Stimulated activated memory B cell treated with anti-CD40 and anti-IgM and Interleukin-4, amounts not matched to agents 10 μg/mL and 1 μg/mL and 100 μg/mL, for 72 hours (primary cell): ENCODE results near the gene TTI1.

ENCODE experiments used
- ATAC-seq: fragments of 150-1000 bp; cut with Tn5 transposase; 2 replicates; pipeline ENCODE4 v1.10.0; 2021
- H3K27ac Mint-ChIP-seq: one replicate; pipeline ENCODE4 v1.8.0; 2022; ENCODE audit warnings: mild to moderate bottlenecking, mixed read lengths
- H3K27me3 Mint-ChIP-seq: one replicate; pipeline ENCODE4 v1.8.0; 2022; ENCODE audit warnings: mixed read lengths
- H3K36me3 Mint-ChIP-seq: one replicate; pipeline ENCODE4 v1.8.0; 2022; ENCODE audit warnings: mixed read lengths
- H3K4me1 Mint-ChIP-seq: one replicate; pipeline ENCODE4 v1.8.0; 2022; ENCODE audit warnings: mixed read lengths
- H3K4me3 Mint-ChIP-seq: one replicate; pipeline ENCODE4 v1.8.0; 2022; ENCODE audit warnings: mild to moderate bottlenecking, moderate library complexity, mixed read lengths
- H3K9me3 Mint-ChIP-seq: one replicate; pipeline ENCODE4 v1.8.0; 2022; ENCODE audit warnings: mixed read lengths

The TTI1 gene

DNA sequence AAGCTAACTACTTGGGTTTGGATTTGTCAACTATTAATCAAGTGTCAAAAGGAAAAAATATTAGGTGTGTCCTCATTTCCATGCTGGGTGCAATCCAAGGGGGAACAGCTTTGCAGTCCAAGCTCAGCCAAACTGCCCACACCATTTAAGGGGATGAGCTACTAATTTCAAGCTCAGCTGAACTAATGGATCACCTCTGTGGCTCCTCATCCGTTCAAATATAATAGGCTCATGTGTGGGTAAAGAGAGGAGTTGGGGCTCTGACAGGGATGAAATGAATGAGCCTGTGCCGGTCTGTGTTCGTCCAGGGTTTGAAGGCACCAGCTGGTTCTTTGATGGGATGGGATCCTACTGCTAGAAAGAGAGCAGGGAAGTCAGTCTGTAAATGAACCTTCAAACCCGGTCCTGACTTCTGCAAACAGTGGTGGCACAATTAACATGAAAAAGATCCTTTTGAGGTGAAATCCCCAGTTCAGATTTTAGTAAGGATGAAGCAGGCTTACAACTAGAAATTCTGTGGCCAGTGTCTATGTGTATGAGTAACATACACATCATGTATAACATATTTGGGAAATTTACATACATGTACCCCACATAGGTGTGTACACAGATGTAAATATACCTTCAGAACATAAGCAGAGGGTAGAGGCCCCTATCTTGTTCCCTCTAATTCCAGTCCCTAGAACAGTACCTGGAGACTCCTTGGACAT, 41.9 kb downstream of the TTI1 start:
- peak overlapping the region; percentile 84 for H3K27ac Mint-ChIP-seq
- no peak for ATAC-seq

DNA sequence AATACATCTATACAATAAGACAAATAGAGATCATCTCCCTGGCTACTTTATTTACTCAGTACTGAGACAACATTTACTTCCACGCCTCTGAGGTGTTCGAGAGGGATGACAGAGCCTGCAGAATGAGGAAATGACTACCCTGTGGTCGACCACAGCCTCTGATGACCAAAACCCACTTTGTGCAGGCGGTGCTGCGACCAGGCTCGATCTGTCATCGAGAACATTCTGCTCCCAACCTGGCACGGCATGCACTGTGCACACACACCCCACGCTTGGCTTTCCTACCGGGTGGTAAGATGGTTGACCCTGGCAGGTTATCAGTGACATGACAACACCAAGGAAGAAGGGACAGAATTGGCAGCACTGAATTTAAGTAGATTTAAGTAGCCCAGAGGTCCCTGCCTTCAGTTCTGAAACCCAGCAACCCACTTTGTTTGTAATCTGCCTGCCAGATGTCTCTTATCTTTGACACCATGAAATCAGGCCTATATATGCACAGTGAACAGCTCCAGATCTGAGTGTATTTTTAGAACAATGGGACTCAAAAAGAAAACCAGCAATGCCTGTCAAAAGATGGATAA, 42.6 kb downstream of the TTI1 start:
- Mint-ChIP-seq H3K36me3 (peaks cover 65% of the 10 kb centered on the region), H3K27ac (peak overlapping the region; percentile 84), H3K9me3 (no peaks in the 10 kb centered on the region), H3K4me1 (peaks cover 29% of the 10 kb centered on the region), H3K4me3 (peak overlapping the region; percentile 15), H3K27me3 (no peaks in the 10 kb centered on the region)
- peak; percentile 98 for ATAC-seq

More for the DNA sequence above, 41.9 kb downstream of the TTI1 start:
- H3K36me3 Mint-ChIP-seq: peaks cover 68% of the 10 kb centered on the region
- no peaks in the 10 kb centered on the region for H3K9me3 Mint-ChIP-seq
- H3K27me3 Mint-ChIP-seq: no peaks in the 10 kb centered on the region
- H3K4me3 Mint-ChIP-seq: no peak overlapping the region
- peaks cover 29% of the 10 kb centered on the region for H3K4me1 Mint-ChIP-seq

DNA sequence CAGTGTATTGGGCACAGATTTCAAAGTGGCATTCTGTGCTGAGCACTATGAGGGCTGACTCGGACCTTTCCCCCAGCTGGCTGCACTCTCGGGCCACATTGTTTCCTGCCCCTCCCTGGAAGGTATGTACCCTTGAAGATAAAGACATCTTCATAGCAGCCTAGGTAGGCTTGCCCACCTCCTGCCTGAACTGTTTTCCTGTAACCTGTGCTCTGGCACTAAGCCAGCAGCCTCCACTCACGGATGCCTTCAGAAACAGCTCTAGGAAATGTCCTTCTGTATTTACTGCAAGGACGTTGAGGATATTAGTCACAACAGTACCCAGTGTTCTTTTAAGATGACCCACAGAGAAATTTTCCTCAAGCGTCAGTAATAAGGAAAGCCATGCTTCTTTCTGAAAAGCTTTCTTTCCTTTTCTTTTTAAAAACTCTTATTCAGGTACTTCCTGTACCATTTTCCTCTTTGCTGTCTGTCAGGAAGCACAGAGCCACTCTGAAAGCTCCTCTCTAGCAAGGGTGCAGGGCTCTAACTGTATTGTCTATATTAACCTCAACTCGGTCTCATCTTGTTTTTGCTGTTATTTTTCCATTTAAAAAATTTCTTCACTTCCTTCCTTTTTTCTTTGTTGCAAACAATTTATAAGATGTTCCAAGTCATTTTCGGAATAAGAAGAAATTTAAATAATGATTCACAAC, 43.5 kb downstream of the TTI1 start:
- no peaks in the 10 kb centered on the region for H3K9me3 Mint-ChIP-seq
- ATAC-seq: no peak
- H3K27ac Mint-ChIP-seq: peak overlapping the region; percentile 84
- H3K27me3 Mint-ChIP-seq: no peaks in the 10 kb centered on the region
- H3K4me3 Mint-ChIP-seq: no peak overlapping the region
- H3K36me3 Mint-ChIP-seq: peaks cover 62% of the 10 kb centered on the region
- peaks cover 29% of the 10 kb centered on the region for H3K4me1 Mint-ChIP-seq

DNA sequence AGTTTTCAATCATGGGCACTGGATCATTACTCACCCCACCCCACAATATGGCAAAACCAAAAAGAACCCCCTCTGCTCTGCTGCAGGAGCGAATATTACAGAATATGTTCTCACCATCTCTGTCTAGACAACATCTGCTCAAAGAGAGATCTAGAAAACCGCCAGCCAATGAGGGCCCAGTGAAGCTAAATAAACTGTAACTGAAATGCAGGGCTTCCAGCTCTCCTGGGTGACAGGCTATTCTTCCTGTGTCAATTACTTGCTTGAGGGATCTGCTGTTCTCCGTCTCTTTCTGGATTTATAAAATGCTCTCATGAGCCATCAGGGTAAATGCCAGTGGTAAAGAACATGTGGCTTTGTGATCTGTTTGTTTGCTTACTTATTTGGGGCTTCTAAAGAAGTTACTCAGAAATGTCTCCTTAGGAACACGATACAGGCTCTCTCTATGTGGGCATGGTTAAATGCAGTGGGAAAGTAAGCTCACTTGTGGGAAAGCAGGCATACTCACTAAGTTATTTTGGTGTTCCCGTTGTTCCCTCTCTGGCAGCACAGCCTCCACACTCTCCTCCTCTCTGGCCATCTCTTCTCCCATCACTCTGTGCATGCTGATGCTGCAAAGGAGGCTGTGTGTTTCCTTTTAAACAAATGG, 44.8 kb downstream of the TTI1 start:
- Mint-ChIP-seq H3K4me3 (no peak overlapping the region), H3K4me1 (peaks cover 29% of the 10 kb centered on the region), H3K27me3 (no peaks in the 10 kb centered on the region), H3K27ac (no peak overlapping the region), H3K9me3 (no peaks in the 10 kb centered on the region), H3K36me3 (peaks cover 62% of the 10 kb centered on the region)
- ATAC-seq: no peak

DNA sequence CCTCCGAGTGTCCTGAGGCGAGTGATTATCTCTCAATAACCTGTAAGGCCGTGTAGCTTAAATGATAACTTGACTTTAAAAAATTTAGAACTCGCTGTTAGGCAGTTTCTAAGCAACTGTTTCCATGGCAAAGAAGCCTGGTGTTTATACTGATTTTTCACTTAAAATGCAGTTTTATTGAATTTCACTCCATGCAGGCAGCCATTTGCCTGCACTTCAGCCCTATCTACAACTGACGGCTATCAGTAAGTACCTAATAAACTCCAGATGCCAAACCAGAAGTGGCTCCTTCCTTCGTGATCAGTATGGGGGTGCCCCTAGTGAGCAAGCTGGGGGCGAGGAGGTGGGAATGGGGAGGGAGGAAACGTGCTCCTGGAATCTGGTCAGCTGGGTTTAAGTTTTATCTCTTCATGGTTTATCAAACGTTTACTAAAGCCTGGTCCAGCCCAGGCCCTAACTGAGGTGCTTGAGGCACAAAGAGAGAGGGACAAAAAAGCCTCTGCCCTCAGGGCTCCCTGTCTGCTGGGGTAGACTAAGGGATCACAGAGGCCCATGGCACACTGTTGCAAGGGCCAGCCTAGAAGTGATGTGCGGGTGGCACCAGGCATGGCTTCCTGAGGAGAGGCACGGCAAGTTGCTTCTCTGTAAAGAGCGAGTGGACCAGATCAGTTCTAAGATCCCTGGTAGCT, 45.5 kb downstream of the TTI1 start:
- Mint-ChIP-seq H3K9me3 (no peaks in the 10 kb centered on the region), H3K4me1 (peaks cover 29% of the 10 kb centered on the region), H3K27me3 (no peaks in the 10 kb centered on the region), H3K36me3 (peaks cover 69% of the 10 kb centered on the region), H3K27ac (no peak overlapping the region), H3K4me3 (no peak overlapping the region)
- no peak for ATAC-seq

DNA sequence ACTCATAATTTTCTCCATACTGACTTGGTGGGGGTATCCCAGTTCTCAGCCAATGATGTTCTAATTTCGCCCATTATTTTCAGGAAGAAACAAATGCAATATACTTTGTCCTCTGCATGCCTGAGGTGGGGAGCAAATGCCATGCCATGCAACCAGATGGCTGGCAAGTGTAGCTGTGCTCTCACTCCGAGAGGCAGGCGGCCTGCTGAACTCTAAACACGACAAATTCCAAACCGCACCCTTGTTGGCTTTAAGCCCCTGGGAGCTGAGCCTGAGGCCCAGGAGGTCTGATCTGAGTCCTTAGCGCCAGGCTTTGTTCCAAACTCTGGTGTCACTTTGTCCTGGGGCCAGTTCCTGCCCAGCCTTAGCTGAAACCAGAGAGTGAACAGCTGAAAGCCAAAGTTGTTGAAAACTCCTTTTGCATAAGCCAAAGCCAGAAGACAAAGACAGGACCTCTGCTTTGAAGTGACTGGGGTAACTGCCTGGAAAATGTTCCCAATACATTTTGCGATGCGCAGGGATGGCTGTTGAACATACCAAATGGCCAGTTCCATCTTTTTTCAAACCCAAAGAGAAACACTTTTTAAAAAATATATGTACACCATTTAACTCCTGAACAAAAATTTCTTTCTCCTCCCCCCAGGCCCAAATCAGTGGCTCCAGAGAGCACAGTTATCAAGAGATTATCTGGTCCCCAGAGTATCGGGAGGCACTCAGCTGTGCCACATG, 46.2 kb downstream of the TTI1 start:
- no peaks in the 10 kb centered on the region for H3K9me3 Mint-ChIP-seq
- H3K4me1 Mint-ChIP-seq: peaks cover 25% of the 10 kb centered on the region
- ATAC-seq: no peak
- H3K27ac Mint-ChIP-seq: no peak overlapping the region
- no peaks in the 10 kb centered on the region for H3K27me3 Mint-ChIP-seq
- no peak overlapping the region for H3K4me3 Mint-ChIP-seq
- peaks cover 72% of the 10 kb centered on the region for H3K36me3 Mint-ChIP-seq

DNA sequence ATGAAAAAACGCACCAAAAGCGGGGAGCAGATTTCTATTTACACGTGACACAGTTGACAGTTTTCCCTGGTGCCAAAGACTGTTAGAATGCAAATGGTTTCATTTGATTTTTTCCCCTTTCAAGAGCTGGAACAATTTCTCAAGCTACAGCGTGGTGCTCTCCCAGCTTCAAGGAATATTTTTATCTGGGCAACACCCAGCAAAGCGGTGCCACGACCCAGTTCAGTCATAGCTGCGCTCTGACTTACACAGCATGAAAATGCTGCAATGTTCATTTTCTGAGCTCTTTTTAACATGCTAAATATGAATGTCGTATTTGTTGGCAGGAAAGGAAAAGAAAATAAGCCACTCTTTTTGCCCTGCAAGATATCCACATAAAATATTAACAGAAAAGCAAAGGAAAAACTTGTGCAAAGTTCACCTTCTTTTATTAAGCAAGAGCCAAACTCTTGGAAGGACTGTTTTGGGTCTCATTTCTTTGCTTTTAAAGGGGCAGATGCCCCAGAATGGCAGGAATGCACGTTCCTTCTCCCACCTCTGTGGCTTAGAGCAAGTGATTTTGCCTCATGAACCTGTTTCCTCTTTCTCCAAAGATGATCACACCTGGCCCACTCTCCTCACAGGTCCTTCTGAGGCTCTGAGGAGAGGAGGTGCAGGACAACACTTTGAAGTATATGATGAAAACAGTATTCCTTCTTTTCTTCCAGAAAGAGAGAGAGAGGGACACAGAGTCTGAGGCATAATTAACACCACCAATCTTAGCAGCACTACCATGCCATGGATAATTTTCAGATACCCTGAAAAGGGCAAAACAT, 47.0 kb downstream of the TTI1 start:
- H3K27me3 Mint-ChIP-seq: no peaks in the 10 kb centered on the region

DNA sequence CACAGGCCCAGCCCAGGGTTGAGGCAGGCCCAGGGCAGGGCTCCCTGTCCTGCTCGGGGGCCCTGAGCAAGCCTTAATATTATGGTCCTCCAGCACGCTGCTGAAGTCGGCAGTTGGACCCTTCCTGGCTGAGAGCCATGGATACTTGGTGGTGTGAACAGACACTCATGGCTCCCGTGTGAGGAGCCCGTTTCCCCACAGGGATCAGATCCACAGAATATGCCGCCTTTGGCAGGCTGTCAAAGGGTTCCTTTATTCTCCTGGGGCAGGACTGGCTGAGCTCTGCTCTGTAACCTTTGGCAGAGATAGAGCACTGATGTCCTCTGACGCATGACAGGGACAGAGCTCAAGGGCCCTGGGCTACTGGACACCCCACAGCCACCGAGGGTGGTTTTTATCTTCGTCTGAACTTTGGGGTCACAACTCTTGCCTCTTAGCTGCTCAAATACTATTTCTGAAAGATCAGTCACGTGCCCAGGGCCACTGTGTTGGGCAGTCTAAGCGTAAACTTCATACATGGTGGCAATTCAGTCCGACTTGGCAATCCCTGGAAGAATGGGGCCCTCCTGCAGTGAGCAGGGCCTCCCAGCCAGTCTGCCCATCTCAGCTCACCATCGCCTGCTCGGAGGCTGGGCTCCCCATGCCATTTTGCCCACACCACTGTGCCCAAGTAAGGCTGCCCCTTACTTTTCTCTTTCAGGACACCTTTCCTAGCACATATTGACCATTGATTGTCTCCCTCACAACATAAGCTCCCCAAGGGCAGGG, 49.1 kb downstream of the TTI1 start:
- Mint-ChIP-seq H3K27ac (no peak overlapping the region), H3K4me3 (no peak overlapping the region), H3K9me3 (no peaks in the 10 kb centered on the region), H3K36me3 (peaks cover 67% of the 10 kb centered on the region), H3K4me1 (no peaks in the 10 kb centered on the region), H3K27me3 (no peaks in the 10 kb centered on the region)
- no peak for ATAC-seq

More for the DNA sequence above, 47.0 kb downstream of the TTI1 start:
- Mint-ChIP-seq H3K36me3 (peaks cover 76% of the 10 kb centered on the region), H3K27ac (no peak overlapping the region), H3K4me3 (no peak overlapping the region), H3K9me3 (no peaks in the 10 kb centered on the region), H3K4me1 (peaks cover 17% of the 10 kb centered on the region)
- no peak for ATAC-seq

DNA sequence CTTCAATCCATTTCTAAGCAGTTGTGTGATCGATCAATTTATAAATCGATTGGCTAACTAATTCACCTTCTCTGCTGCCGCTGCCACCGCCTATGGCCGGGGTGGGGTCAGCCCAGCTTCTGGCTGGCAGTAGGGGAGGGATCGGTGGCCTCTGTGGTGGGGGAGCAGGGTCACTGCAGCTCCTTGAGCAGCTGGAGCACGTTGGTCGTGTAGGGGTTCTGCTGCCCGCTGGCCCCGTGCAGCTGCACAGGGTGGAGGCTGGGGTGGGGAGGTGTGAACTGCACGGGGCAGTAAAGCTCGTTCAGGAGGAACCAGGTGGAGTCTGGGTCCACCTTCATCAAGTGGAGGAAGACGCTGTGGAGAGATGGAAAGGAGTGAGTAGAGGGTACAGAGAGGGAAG, 50.0 kb downstream of the TTI1 start:
- H3K27ac Mint-ChIP-seq: no peak overlapping the region
- peaks cover 58% of the 10 kb centered on the region for H3K36me3 Mint-ChIP-seq
- H3K9me3 Mint-ChIP-seq: no peaks in the 10 kb centered on the region
- H3K27me3 Mint-ChIP-seq: no peaks in the 10 kb centered on the region
- H3K4me3 Mint-ChIP-seq: no peak overlapping the region
- H3K4me1 Mint-ChIP-seq: no peaks in the 10 kb centered on the region
- ATAC-seq: no peak

DNA sequence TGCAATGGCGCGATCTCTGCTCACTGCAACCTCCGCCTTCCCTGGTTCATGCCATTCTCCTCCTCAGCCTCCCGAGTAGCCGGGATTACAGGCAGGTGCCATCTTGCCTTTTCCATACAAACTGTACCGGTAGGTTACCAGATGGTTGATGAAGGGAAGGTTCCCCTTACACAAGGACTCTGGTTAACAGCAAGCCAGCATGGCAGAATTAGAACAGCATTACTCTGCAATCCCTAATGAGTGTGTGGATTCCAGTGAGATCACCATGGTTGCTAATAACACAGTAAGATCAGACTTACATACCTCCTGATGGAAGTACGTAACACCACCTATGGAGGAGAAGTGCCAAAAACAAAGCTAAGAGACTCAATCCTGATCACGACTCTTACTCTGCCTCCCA, 51.7 kb downstream of the TTI1 start:
- peaks cover 5% of the 10 kb centered on the region for H3K4me1 Mint-ChIP-seq
- ATAC-seq: no peak
- no peak overlapping the region for H3K27ac Mint-ChIP-seq
- H3K4me3 Mint-ChIP-seq: no peak overlapping the region
- H3K27me3 Mint-ChIP-seq: no peaks in the 10 kb centered on the region
- no peaks in the 10 kb centered on the region for H3K9me3 Mint-ChIP-seq
- H3K36me3 Mint-ChIP-seq: peaks cover 59% of the 10 kb centered on the region

DNA sequence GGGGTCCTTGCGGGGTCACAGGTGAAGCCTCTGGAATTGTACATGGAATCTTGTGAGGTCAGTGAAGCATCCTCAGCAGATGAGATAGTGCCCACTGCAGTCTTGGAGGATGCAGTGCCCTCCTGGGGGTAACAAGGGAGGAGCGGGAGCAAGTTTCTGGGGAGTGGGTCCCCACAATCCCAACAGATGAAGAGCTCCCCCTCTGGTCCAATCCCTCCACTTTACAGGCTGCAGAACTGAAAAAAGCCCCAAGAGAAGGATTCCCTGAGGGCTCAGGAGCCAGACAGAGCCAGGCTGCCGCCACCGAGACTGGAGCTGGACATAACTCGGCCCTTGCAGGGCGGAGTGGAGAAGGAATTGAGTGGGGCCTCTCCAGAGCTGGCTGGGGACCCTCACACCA, 52.4 kb downstream of the TTI1 start:
- Mint-ChIP-seq H3K27me3 (no peaks in the 10 kb centered on the region), H3K4me3 (no peak overlapping the region), H3K9me3 (no peaks in the 10 kb centered on the region), H3K4me1 (peaks cover 6% of the 10 kb centered on the region), H3K27ac (no peak overlapping the region), H3K36me3 (peaks cover 66% of the 10 kb centered on the region)
- ATAC-seq: no peak

DNA sequence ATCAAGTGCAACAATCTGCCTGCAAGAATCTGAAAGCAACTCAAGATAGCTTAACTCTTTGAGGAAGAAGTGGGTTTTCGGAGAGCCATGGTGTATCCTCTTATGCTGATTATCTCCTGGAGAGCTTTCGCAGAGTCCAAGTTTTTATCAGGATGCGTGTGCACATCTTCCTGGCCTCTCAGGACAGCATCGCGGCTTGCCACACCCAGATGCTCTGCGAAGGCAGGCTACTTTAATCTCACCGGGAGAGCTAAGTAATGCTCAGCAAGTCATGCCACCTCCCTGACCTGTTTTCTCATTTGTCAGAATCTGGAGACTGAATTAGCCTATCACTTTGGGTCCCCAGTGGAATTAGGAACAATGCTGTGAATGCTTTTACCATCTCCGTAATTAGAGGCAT, 52.9 kb downstream of the TTI1 start:
- no peaks in the 10 kb centered on the region for H3K27me3 Mint-ChIP-seq

More for the DNA sequence above, 52.9 kb downstream of the TTI1 start:
- H3K36me3 Mint-ChIP-seq: peaks cover 68% of the 10 kb centered on the region
- no peak for ATAC-seq
- peaks cover 6% of the 10 kb centered on the region for H3K4me1 Mint-ChIP-seq
- no peaks in the 10 kb centered on the region for H3K9me3 Mint-ChIP-seq
- no peak overlapping the region for H3K27ac Mint-ChIP-seq
- H3K4me3 Mint-ChIP-seq: no peak overlapping the region
